Heart right ventricle (tissue), 16 donors: ENCODE measurements around the gene HNRNPU. TPM values are rescaled to one million over a fixed set of nuclear protein-coding genes. Genes with fewer than 3 reads are reported as not detected.

Experiments
- ATAC-seq, 8 donors: fragments of 200-7000 bp; cut with Tn5 transposase; one replicate each; pipeline ENCODE4 v1.9.1; 2020; ENCODE audit warnings: mild to moderate bottlenecking in 8 of 8, moderate library complexity in 8 of 8, moderate number of reproducible peaks in 1 of 8
- DNase-seq, 2 donors: peaks; one replicate each; pipeline ENCODE4 v3.0.0-alpha.2; 2020
- H3K27ac ChIP-seq, 10 donors: fragments of 200-600 bp; sonication (generic) in 2 of 10; one replicate each; pipeline versions ENCODE4 v1.5.0 to v1.8.0; 2020 to 2022; ENCODE audit warnings: mild to moderate bottlenecking in 3 of 10
- H3K27me3 ChIP-seq, 7 donors: fragments of 200-600 bp; one replicate each; pipeline ENCODE4 v1.8.0; 2021 to 2022; ENCODE audit warnings: mild to moderate bottlenecking in 2 of 7
- H3K36me3 ChIP-seq, 9 donors: fragments of 200-600 bp; sonication (generic) in 1 of 9; one replicate each; pipeline versions ENCODE4 v1.5.0 to v1.8.0; 2020 to 2022; ENCODE audit warnings: mild to moderate bottlenecking in 2 of 9
- H3K4me1 ChIP-seq, 9 donors: fragments of 200-600 bp; sonication (generic) in 1 of 9; one replicate each; pipeline versions ENCODE4 v1.5.0 to v1.8.0; 2020 to 2022; ENCODE audit warnings: mild to moderate bottlenecking in 4 of 9
- H3K4me3 ChIP-seq, 10 donors: fragments of 200-600 bp; sonication (generic) in 2 of 10; one replicate each; pipeline versions ENCODE4 v1.5.0 to v1.8.0; 2020 to 2022; ENCODE audit warnings: mild to moderate bottlenecking in 7 of 10, moderate library complexity in 2 of 10
- H3K9me3 ChIP-seq, 11 donors: fragments of 200-600 bp in 10 of 11; sonication (generic) in 2 of 11; one replicate each; pipeline versions ENCODE4 v1.5.0 to v1.8.0; 2013 to 2022; ENCODE audit warnings: mild to moderate bottlenecking in 2 of 11, control low read depth in 1 of 11, moderate library complexity in 1 of 11
- WGBS, 2 donors: extraction: QIAGEN DNeasy Blood & Tissue Kit; methylation state at CpG; one replicate each; pipeline ENCODE4 v1.1.7; 2013; ENCODE audit warnings: inconsistent platforms in 1 of 2; 5-methylcytosine and 5-hydroxymethylcytosine counted together
- intact Hi-C, 10 donors: fragments of 100-400 bp; cut with DNase I; formaldehyde crosslinking; loops; one replicate each; pipeline versions ENCODE4 v1.11.1 to v1.14.2; 2022
- polyA plus RNA-seq, 2 donors: library from polyadenylated mRNA; stranded (reverse); fragments of 200-250 nt; gene quantifications; one replicate each; pipeline ENCODE4 v1.2.3, GENCODE V29; 2013
- total RNA-seq, 10 donors: library from RNA; stranded (reverse); fragmentation: NEBNext Ultra II Directional in 3 of 10; extraction: Animal tissue kit (Norgen Biotek cat#: 25700) in 3 of 10; gene quantifications; one replicate each; pipeline versions ENCODE4 v1.2.1 to v1.2.4, GENCODE V29; 2021 to 2023
- TF ChIP-seq, protein P1 (sequence below), 9 donors: fragments of 200-600 bp; sonication (generic) in 2 of 9; IDR thresholded peaks; one replicate each; pipeline versions ENCODE4 v1.5.0 to v1.8.0; 2021 to 2022; ENCODE audit warnings: antibody characterized with exemption in 9 of 9, mild to moderate bottlenecking in 5 of 9, moderate library complexity in 1 of 9
- donor health status: Arrhythmogenic right ventricular cardiomyopathy.
- donor health status: ischemic (EF 13 %, LVEDD 7.1; RV severe dilation, severe dysfunction).
- donor health status: healthy with polysubstance abuse.
- donor health status: DM: no; HTN: yes; CAD: no.
- donor health status: DM: no; HTN: no; CAD: no.
- donor health status: ischemic (EF 25% LVEDD 6.9; RV normal size, moderate dysfunction).
- donor health status: ischemic (EF 25% LVEDD 5.7; RV mildly dilated, moderate dysfunction).
- donor health status: healthy.
- donor health status: DM: yes; HTN: yes; CAD: no.
- donor health status: Ischemic cardiomyopathy.
- donor health status: ischemic (EF 35%, LVEDD 5.7; RV mildly dilated, moderate dysfunction).
- donor health status: nonischemic (EF 11% LVEDD 7.7; RV severe dilation, severe dysfunction).
- donor health status: DM: yes; HTN: yes; CAD: no.
- donor health status: PGD.
- donor health status: ischemic (EF 29% LVEDD 5.4; RV normal size, mild dysfunction).
- donor health status: nonischemic (EF 23%, LVEDD 6.1; RV moderate dilation, normal function).

The HNRNPU gene
- total and polyA plus RNA-seq, 12 donors: 91.0 to 200 (median 171) TPM

DNA sequence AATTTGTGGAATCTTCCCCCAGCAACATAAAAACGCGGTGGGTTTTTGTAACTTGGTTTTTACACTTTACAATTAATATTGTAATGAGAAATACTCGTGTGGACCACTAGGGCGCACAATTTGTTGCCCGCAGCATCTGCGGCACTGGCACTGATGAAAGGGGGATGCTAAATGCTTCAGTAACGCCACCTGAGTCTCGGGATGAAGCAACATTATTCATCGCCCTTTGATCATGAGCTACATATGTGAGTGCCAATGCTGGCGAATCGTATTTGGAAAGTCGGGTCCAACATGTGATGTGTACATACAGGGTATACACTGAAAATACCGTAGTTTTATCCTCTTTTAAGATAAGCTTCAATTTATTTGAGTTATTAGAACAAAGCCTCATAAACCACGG, 63.1 kb downstream of the HNRNPU start:
- intact Hi-C loops: loop anchor here in 9 of 10 donors (1.0 to 10.0 kb wide), 5 partner anchors 240 to 244 kb away; no protein-coding TSS in a partner anchor
- ATAC-seq (peak in 5 of 8 donors; percentile 52 to 69 (median 56)), DNase-seq (peak in 1 of 2 donors; percentile 17)
- Histone ChIP-seq H3K4me3 (no peak overlapping the region), H3K4me1 (peaks cover 0 to 6% (median 0%) of the 10 kb centered on the region in 9 donors), H3K27me3 (no peaks in the 10 kb centered on the region), H3K36me3 (no peaks in the 10 kb centered on the region), H3K9me3 (no peaks in the 10 kb centered on the region), H3K27ac (no peak overlapping the region)
- 48 to 53% methylated on average over 14 of the region's 14 CpGs for WGBS, 2 donors
- TF ChIP-seq, protein P1, sequence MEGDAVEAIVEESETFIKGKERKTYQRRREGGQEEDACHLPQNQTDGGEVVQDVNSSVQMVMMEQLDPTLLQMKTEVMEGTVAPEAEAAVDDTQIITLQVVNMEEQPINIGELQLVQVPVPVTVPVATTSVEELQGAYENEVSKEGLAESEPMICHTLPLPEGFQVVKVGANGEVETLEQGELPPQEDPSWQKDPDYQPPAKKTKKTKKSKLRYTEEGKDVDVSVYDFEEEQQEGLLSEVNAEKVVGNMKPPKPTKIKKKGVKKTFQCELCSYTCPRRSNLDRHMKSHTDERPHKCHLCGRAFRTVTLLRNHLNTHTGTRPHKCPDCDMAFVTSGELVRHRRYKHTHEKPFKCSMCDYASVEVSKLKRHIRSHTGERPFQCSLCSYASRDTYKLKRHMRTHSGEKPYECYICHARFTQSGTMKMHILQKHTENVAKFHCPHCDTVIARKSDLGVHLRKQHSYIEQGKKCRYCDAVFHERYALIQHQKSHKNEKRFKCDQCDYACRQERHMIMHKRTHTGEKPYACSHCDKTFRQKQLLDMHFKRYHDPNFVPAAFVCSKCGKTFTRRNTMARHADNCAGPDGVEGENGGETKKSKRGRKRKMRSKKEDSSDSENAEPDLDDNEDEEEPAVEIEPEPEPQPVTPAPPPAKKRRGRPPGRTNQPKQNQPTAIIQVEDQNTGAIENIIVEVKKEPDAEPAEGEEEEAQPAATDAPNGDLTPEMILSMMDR (IDR thresholded peaks at IDR 0.05): peak; percentile 44 to 74 (median 67)

DNA sequence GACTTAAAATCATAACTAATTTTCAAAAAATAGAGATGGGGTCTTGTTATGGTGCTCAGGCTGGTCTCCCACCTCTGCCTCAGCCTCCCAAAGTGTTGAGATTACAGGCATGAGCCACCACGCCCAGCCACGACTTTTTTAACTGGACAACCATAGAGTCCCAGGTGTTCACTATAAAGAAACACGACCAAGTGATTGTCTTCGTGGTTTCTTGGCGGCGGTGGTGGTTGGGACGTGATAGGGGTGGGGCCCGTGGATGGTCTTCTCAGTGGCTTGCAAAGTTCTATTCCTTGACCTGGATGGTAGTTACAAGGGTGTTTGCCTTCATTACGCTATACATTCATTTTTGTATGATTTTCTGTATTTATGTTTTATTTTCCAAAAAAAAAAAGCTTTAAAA, 63.5 kb downstream of the HNRNPU start:
- 82 to 90% methylated on average over 9 of the region's 9 CpGs for WGBS, 2 donors
- no peaks in the 10 kb centered on the region for H3K36me3 ChIP-seq
- no peak overlapping the region for H3K27ac ChIP-seq
- H3K9me3 ChIP-seq: no peaks in the 10 kb centered on the region
- DNase-seq (no peak), ATAC-seq (no peak)
- intact Hi-C loops: loop anchor here in 9 of 10 donors (1.0 to 10.0 kb wide), 5 partner anchors 240 to 244 kb away; no protein-coding TSS in a partner anchor
- no peak overlapping the region for H3K4me3 ChIP-seq
- no peaks in the 10 kb centered on the region for H3K27me3 ChIP-seq
- H3K4me1 ChIP-seq: peaks cover 0 to 6% (median 0%) of the 10 kb centered on the region in 9 donors
- TF ChIP-seq, protein P1 (IDR thresholded peaks at IDR 0.05): no peak

Other genes with a start within 250 kb of the HNRNPU start
- 10 to 100 TPM; 16.4 to 24.0 (median 21.0) TPM for gene DESI2, start 211.4 kb downstream of the HNRNPU start, total RNA-seq
- gene DESI2, start 211.4 kb downstream of the HNRNPU start, polyA plus RNA-seq: 10 to 100 TPM; 11.7 to 11.9 TPM
- 10 to 100 TPM; 56.6 to 94.1 (median 64.4) TPM for gene COX20, start 28.9 kb downstream of the HNRNPU start, total RNA-seq
- gene COX20, start 28.9 kb downstream of the HNRNPU start, polyA plus RNA-seq: 100 to 1,000 TPM in 1 of 2 donors, 10 to 100 TPM in 1; 59.1 to 139 TPM